ENCODE results near the gene CPM. TPM values are rescaled to one million over a fixed set of nuclear protein-coding genes. Genes with fewer than 3 reads are reported as not detected.

CPM gene
- total RNA-seq, 4 donors from 2014 or later = 233 to 478 (median 301) TPM

DNA sequence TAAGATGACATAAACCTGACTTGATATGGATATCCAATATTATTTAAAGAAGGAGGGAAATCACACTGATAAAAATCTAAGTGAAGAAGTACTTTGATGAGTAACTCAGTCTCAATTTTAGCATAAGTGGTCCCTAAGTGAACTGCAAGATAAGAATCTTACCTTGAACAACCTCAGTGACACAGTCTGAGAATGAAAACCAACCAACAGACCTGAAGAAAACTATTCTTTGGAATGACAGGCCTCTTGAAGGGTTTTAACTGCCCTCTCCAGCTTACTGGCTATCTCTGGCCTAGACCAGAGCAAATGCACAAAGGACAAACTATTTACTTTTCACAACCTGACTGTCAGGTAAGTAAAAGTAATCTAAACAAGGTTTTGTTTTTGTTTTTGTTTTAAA lies 44.7 kb downstream of the CPM start:
- ATAC-seq (ENCODE audit: low FRiP score) = no peak

GRCh38 chr12:68887641-68888040 lies 45.3 kb downstream of the CPM start:
- DNase-seq (ENCODE audit: low spot score) = no peak
- no peak for ATAC-seq (ENCODE audit: low FRiP score)
- TF ChIP-seq, protein P1, sequence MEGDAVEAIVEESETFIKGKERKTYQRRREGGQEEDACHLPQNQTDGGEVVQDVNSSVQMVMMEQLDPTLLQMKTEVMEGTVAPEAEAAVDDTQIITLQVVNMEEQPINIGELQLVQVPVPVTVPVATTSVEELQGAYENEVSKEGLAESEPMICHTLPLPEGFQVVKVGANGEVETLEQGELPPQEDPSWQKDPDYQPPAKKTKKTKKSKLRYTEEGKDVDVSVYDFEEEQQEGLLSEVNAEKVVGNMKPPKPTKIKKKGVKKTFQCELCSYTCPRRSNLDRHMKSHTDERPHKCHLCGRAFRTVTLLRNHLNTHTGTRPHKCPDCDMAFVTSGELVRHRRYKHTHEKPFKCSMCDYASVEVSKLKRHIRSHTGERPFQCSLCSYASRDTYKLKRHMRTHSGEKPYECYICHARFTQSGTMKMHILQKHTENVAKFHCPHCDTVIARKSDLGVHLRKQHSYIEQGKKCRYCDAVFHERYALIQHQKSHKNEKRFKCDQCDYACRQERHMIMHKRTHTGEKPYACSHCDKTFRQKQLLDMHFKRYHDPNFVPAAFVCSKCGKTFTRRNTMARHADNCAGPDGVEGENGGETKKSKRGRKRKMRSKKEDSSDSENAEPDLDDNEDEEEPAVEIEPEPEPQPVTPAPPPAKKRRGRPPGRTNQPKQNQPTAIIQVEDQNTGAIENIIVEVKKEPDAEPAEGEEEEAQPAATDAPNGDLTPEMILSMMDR (IDR thresholded peaks at IDR 0.05) = no peak

More for the DNA sequence above, 44.7 kb downstream of the CPM start:
- TF ChIP-seq, protein P1 (IDR thresholded peaks at IDR 0.05) = no peak
- DNase-seq (ENCODE audit: low spot score) = no peak

- ATAC-seq (ENCODE audit: low FRiP score) (no peak), DNase-seq (ENCODE audit: low spot score) (no peak)
- TF ChIP-seq, protein P1 (IDR thresholded peaks at IDR 0.05) = no peak
Measured at GRCh38 chr12:68886636-68887572, 46.1 kb downstream of the CPM start.

GRCh38 chr12:68885381-68885780 lies 47.6 kb downstream of the CPM start:
- TF ChIP-seq, protein P1 (IDR thresholded peaks at IDR 0.05) = no peak
- DNase-seq (ENCODE audit: low spot score) (no peak), ATAC-seq (ENCODE audit: low FRiP score) (no peak)

GRCh38 chr12:68884251-68884650 lies 48.7 kb downstream of the CPM start:
- no peak for ATAC-seq (ENCODE audit: low FRiP score)
- no peak for DNase-seq (ENCODE audit: low spot score)
- TF ChIP-seq, protein P1 (IDR thresholded peaks at IDR 0.05) = no peak

- TF ChIP-seq, protein P1 (IDR thresholded peaks at IDR 0.05) = no peak
- DNase-seq (ENCODE audit: low spot score) (no peak), ATAC-seq (ENCODE audit: low FRiP score) (no peak)
Measured at GRCh38 chr12:68883151-68883550, 49.8 kb downstream of the CPM start.

Data from omental fat pad (tissue), 4 donors.